Neural cell (in vitro differentiated cells): ENCODE data around the gene TMEM132A. TPM values are rescaled to one million over a fixed set of nuclear protein-coding genes. Genes with fewer than 3 reads are reported as not detected.

ENCODE experiments used
- H2AFZ ChIP-seq: fragments of 200-600, 300-800 bp; sonication (generic), shearing (Covaris generic); 2 replicates; pipeline ENCODE4 v1.6.0; 2014; ENCODE audit warnings: low read depth, mild to moderate bottlenecking, antibody characterized with exemption, low read length, moderate library complexity
- H3F3A ChIP-seq: fragments of 200-600 bp; shearing (Covaris generic); 2 replicates; pipeline ENCODE4 v1.6.1; 2016; ENCODE audit warnings: mild to moderate bottlenecking, moderate library complexity, mixed read lengths, antibody characterized with exemption, low read length; ENCODE audit not compliant: insufficient read depth, poor library complexity, severe bottlenecking
- H3K27ac ChIP-seq: fragments of 200-600, 300-800 bp; sonication (generic), shearing (Covaris generic); 2 replicates; pipeline ENCODE4 v1.5.1; 2014; ENCODE audit warnings: mild to moderate bottlenecking, low read length, moderate library complexity
- H3K27me3 ChIP-seq: fragments of 300-800, 200-600 bp; sonication (generic), shearing (Covaris generic); 2 replicates; pipeline ENCODE4 v1.6.0; 2014; ENCODE audit warnings: mild to moderate bottlenecking, low read depth, low read length, moderate library complexity; ENCODE audit not compliant: insufficient read depth
- H3K36me3 ChIP-seq: fragments of 300-800, 200-600 bp; sonication (generic), shearing (Covaris generic); 2 replicates; pipeline ENCODE4 v1.5.1; 2014; ENCODE audit warnings: mild to moderate bottlenecking, antibody characterized with exemption, low read length, moderate library complexity; ENCODE audit not compliant: insufficient read depth
- H3K4me2 ChIP-seq: fragments of 300-800, 200-600 bp; sonication (generic), shearing (Covaris generic); 2 replicates; pipeline ENCODE4 v1.6.0; 2014; ENCODE audit warnings: mild to moderate bottlenecking, low read length
- H3K4me3 ChIP-seq: fragments of 300-800, 200-600 bp; sonication (generic), shearing (Covaris generic); 2 replicates; pipeline ENCODE4 v1.5.1; 2014; ENCODE audit warnings: mild to moderate bottlenecking, low read length, moderate library complexity
- H3K79me2 ChIP-seq: fragments of 200-600 bp; shearing (Covaris generic); replicated peaks from 2 replicates; pipeline ENCODE4 v1.6.0; 2014; ENCODE audit warnings: mild to moderate bottlenecking, low read length, moderate library complexity; ENCODE audit not compliant: insufficient read depth
- H3K9ac ChIP-seq: fragments of 300-800, 200-600 bp; sonication (generic), shearing (Covaris generic); 2 replicates; pipeline ENCODE4 v1.6.1; 2016; ENCODE audit warnings: mild to moderate bottlenecking, low read length, mixed read lengths
- H3K9me2 ChIP-seq: fragments of 200-600 bp; shearing (Covaris generic); 2 replicates; pipeline ENCODE4 v1.6.1; 2016; ENCODE audit warnings: mild to moderate bottlenecking, low read length, mixed read lengths; ENCODE audit not compliant: insufficient read depth
- H3K9me3 ChIP-seq: fragments of 200-600, 300-800 bp; sonication (generic), shearing (Covaris generic); 2 replicates; pipeline ENCODE4 v1.6.1; 2016; ENCODE audit warnings: mild to moderate bottlenecking, mixed run types, low read length, moderate library complexity, mixed read lengths
- H4K20me1 ChIP-seq: fragments of 200-600 bp; shearing (Covaris generic); 2 replicates; pipeline ENCODE4 v1.6.1; 2016; ENCODE audit warnings: mild to moderate bottlenecking, mixed run types; ENCODE audit not compliant: insufficient read depth
- EP300 ChIP-seq: fragments of 450-650 bp; conservative IDR thresholded peaks from 2 replicates; pipeline ENCODE4 v1.6.1; 2014; ENCODE audit warnings: antibody characterized with exemption, mild to moderate bottlenecking, moderate library complexity; ENCODE audit not compliant: poor library complexity, severe bottlenecking
- EZH2 ChIP-seq: fragments of 200-600, 300-800 bp; shearing (Covaris generic), sonication (generic); IDR thresholded peaks from 2 replicates; pipeline ENCODE4 v1.6.1; 2014; ENCODE audit warnings: antibody characterized with exemption, low read length, borderline replicate concordance, mild to moderate bottlenecking; ENCODE audit not compliant: insufficient read depth, poor library complexity, severe bottlenecking
- MXI1 ChIP-seq: fragments of 450-650 bp; conservative IDR thresholded peaks from 2 replicates; pipeline ENCODE4 v1.6.1; 2014; ENCODE audit warnings: antibody characterized with exemption, mild to moderate bottlenecking; ENCODE audit not compliant: poor library complexity, severe bottlenecking
- POLR2AphosphoS5 ChIP-seq: IDR thresholded peaks from 2 replicates; pipeline ENCODE4 v1.6.1; 2012
- RAD21 ChIP-seq: fragments of 450-650 bp; conservative IDR thresholded peaks from 2 replicates; pipeline ENCODE4 v1.6.1; 2014; ENCODE audit warnings: antibody characterized with exemption, mild to moderate bottlenecking, moderate library complexity
- SMC3 ChIP-seq: fragments of 450-650 bp; conservative IDR thresholded peaks from 2 replicates; pipeline ENCODE4 v1.6.1; 2014; ENCODE audit warnings: antibody characterized with exemption, mild to moderate bottlenecking, moderate library complexity; ENCODE audit not compliant: poor library complexity
- TAF1 ChIP-seq: IDR thresholded peaks from 2 replicates; pipeline ENCODE4 v1.6.1; 2012; ENCODE audit warnings: low read depth
- polyA plus RNA-seq: library from polyadenylated mRNA; depleted of rRNA; stranded (reverse); fragments of >200 nt; gene quantifications from 2 replicates; pipeline ENCODE4 v1.2.3, GENCODE V29; 2014
- TF ChIP-seq, protein P1 (sequence below): fragments of 450-650 bp; IDR thresholded peaks from 2 replicates; pipeline ENCODE4 v1.5.1; 2014; ENCODE audit warnings: antibody characterized with exemption, mild to moderate bottlenecking, moderate library complexity; ENCODE audit not compliant: poor library complexity, severe bottlenecking
- TF ChIP-seq, protein P2 (sequence below): IDR thresholded peaks from 2 replicates; pipeline ENCODE4 v1.6.1; 2012; ENCODE audit warnings: borderline replicate concordance

The TMEM132A gene
- polyA plus RNA-seq, 1 donor from 2014 or later: 215 TPM

DNA sequence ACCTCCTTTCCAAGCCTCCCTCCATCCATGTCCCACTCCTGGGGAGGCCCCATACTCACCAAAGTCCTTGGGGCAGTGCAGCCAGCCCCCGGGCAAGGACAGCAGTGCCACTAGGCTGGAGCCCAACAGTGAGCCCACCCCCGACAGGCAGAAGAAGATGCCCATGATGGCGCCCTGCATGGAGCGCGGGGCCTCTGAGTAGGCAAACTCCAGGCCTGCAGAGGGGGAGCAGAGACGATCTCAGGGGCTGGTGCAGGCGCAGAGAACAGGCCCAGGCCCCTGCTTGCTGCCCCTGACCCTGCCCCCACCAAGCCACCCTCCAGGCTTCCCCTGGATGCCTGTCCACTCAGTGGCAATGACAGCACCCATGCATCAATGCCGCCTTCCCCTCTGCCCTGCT lies 13.6 kb downstream of the TMEM132A start:
- H3K27ac ChIP-seq: no peak overlapping the region
- no peaks in the 10 kb centered on the region for H3K36me3 ChIP-seq
- H4K20me1 ChIP-seq: no peaks in the 10 kb centered on the region
- H3F3A ChIP-seq: no peaks in the 10 kb centered on the region
- no peaks in the 10 kb centered on the region for H3K9me2 ChIP-seq
- H3K9ac ChIP-seq: no peak overlapping the region
- no peaks in the 10 kb centered on the region for H3K9me3 ChIP-seq
- H3K4me2 ChIP-seq: no peak overlapping the region
- TF ChIP-seq EP300 (no peak), SMC3 (no peak), MXI1 (no peak), RAD21 (no peak), POLR2AphosphoS5 (no peak), EZH2 (no peak), TAF1 (no peak)
- TF ChIP-seq, protein P1, sequence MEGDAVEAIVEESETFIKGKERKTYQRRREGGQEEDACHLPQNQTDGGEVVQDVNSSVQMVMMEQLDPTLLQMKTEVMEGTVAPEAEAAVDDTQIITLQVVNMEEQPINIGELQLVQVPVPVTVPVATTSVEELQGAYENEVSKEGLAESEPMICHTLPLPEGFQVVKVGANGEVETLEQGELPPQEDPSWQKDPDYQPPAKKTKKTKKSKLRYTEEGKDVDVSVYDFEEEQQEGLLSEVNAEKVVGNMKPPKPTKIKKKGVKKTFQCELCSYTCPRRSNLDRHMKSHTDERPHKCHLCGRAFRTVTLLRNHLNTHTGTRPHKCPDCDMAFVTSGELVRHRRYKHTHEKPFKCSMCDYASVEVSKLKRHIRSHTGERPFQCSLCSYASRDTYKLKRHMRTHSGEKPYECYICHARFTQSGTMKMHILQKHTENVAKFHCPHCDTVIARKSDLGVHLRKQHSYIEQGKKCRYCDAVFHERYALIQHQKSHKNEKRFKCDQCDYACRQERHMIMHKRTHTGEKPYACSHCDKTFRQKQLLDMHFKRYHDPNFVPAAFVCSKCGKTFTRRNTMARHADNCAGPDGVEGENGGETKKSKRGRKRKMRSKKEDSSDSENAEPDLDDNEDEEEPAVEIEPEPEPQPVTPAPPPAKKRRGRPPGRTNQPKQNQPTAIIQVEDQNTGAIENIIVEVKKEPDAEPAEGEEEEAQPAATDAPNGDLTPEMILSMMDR: no peak
- H3K4me3 ChIP-seq: no peak overlapping the region
- no peak overlapping the region for H2AFZ ChIP-seq
- H3K27me3 ChIP-seq: no peaks in the 10 kb centered on the region
- H3K79me2 ChIP-seq: no peaks in the 10 kb centered on the region

DNA sequence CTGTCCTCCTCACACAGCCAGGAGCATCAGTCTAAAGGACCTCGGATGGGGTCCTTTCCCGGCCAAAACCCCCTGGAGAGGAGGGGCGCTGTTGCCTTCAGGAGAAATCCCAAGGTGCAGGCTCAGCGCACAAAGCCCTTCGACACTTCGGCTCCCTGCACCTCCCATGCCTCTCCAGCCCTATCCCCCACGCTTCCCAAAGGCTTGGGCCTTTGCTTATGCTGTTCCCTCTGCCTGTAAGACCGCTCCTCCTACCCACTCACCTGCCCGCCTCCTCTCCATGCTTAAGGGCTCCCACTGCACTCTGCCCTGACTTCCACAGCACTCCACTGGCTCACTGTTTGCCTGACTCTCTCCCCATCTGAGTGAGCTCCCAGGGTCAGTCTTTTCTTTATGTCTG lies 14.2 kb downstream of the TMEM132A start:
- no peaks in the 10 kb centered on the region for H3K79me2 ChIP-seq
- no peaks in the 10 kb centered on the region for H3K9me3 ChIP-seq
- TF ChIP-seq MXI1 (no peak), SMC3 (no peak), EP300 (no peak), EZH2 (no peak), TAF1 (no peak), RAD21 (no peak), POLR2AphosphoS5 (no peak)
- TF ChIP-seq, protein P2, sequence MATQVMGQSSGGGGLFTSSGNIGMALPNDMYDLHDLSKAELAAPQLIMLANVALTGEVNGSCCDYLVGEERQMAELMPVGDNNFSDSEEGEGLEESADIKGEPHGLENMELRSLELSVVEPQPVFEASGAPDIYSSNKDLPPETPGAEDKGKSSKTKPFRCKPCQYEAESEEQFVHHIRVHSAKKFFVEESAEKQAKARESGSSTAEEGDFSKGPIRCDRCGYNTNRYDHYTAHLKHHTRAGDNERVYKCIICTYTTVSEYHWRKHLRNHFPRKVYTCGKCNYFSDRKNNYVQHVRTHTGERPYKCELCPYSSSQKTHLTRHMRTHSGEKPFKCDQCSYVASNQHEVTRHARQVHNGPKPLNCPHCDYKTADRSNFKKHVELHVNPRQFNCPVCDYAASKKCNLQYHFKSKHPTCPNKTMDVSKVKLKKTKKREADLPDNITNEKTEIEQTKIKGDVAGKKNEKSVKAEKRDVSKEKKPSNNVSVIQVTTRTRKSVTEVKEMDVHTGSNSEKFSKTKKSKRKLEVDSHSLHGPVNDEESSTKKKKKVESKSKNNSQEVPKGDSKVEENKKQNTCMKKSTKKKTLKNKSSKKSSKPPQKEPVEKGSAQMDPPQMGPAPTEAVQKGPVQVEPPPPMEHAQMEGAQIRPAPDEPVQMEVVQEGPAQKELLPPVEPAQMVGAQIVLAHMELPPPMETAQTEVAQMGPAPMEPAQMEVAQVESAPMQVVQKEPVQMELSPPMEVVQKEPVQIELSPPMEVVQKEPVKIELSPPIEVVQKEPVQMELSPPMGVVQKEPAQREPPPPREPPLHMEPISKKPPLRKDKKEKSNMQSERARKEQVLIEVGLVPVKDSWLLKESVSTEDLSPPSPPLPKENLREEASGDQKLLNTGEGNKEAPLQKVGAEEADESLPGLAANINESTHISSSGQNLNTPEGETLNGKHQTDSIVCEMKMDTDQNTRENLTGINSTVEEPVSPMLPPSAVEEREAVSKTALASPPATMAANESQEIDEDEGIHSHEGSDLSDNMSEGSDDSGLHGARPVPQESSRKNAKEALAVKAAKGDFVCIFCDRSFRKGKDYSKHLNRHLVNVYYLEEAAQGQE: no peak
- TF ChIP-seq, protein P1: no peak
- H3K4me3 ChIP-seq: no peak overlapping the region
- H3K36me3 ChIP-seq: no peaks in the 10 kb centered on the region
- no peaks in the 10 kb centered on the region for H3F3A ChIP-seq
- H3K4me2 ChIP-seq: no peak overlapping the region
- no peak overlapping the region for H2AFZ ChIP-seq
- H3K27me3 ChIP-seq: no peaks in the 10 kb centered on the region
- no peak overlapping the region for H3K27ac ChIP-seq
- H3K9ac ChIP-seq: no peak overlapping the region
- H3K9me2 ChIP-seq: no peaks in the 10 kb centered on the region
- H4K20me1 ChIP-seq: no peaks in the 10 kb centered on the region
